ENCODE measurements around the gene EXTL2. TPM values are rescaled to one million over a fixed set of nuclear protein-coding genes. Genes with fewer than 3 reads are reported as not detected.

Gene EXTL2
- total RNA-seq, 1 experiment from 2014 or later = 41.0 TPM

Other genes with a start within 250 kb of the EXTL2 start
- 0.07 to 0.64 TPM in 2 of 3 replicates, not detected in the other for gene VCAM1, start 175.1 kb downstream of the EXTL2 start, total RNA-seq (2021)
- 17.2 to 20.7 TPM (median 18.6 TPM) in 3 replicates for gene SLC30A7, start 1.2 kb upstream of the EXTL2 start, total RNA-seq (2021)
- 64.8 to 66.3 TPM (median 65.5 TPM) in 3 replicates for gene DPH5, start 130.9 kb upstream of the EXTL2 start, total RNA-seq (2021)